K562 (cell line): ENCODE measurements around the gene TMEM184B.
A peak's percentile ranks its signal among the peaks of the same experiment; 100 is the strongest.

Source experiments
- CBFB ChIP-seq: sonication (generic); formaldehyde crosslinking; IDR thresholded peaks from 2 replicates; pipeline ENCODE4 v1.4.0; 2020; ENCODE audit warnings: mild to moderate bottlenecking, missing genetic modification reagents
- FOS ChIP-seq: IDR thresholded peaks from 3 replicates; pipeline ENCODE4 v1.6.1; 2011; ENCODE audit not compliant: insufficient read length; ENCODE audit errors: extremely low read depth
- FOXA1 ChIP-seq: fragments of 450-650 bp; IDR thresholded peaks from 2 replicates; pipeline ENCODE4 v1.6.1; 2016; ENCODE audit warnings: mild to moderate bottlenecking, borderline replicate concordance
- L3MBTL2 ChIP-seq: fragments of 450-650 bp; IDR thresholded peaks from 2 replicates; pipeline ENCODE4 v1.6.1; 2016; ENCODE audit warnings: mild to moderate bottlenecking, moderate library complexity
- POLR2AphosphoS5 ChIP-seq: IDR thresholded peaks from 2 replicates; pipeline ENCODE4 v1.6.1; 2011; ENCODE audit warnings: mild to moderate bottlenecking, low read depth, low read length, moderate library complexity; ENCODE audit not compliant: control insufficient read depth, insufficient read depth
- RAD21 ChIP-seq, 2 experiments: fragments of 250-450 bp in 1 of 2; fragments of 450-650 bp in 1 of 2; sonication (Bioruptor Pico) in 1 of 2; formaldehyde crosslinking in 1 of 2; IDR thresholded peaks in 1 of 2; conservative IDR thresholded peaks in 1 of 2; 2 replicates each; pipeline versions ENCODE4 v1.4.0 to v1.8.0; 2020 to 2022; ENCODE audit warnings: mild to moderate bottlenecking in 2 of 2, moderate library complexity in 1 of 2
- RBBP5 ChIP-seq: fragments of 200-600 bp; sonication (generic); IDR thresholded peaks from 2 replicates; pipeline ENCODE4 v1.6.1; 2012; ENCODE audit warnings: borderline replicate concordance, mild to moderate bottlenecking, low read length, control low read depth, inconsistent platforms; ENCODE audit not compliant: insufficient read depth, poor library complexity, severe bottlenecking
- TF ChIP-seq, protein P1 (sequence below): sonication (generic); formaldehyde crosslinking; IDR thresholded peaks from 2 replicates; pipeline ENCODE4 v1.8.1; 2023; ENCODE audit warnings: mild to moderate bottlenecking, missing genetic modification reagents
- TF ChIP-seq, protein P2 (sequence below): fragments of 450-650 bp; IDR thresholded peaks from 2 replicates; pipeline ENCODE4 v1.6.1; 2016; ENCODE audit warnings: missing biosample characterization, missing genetic modification characterization
- TF ChIP-seq, protein P3 (sequence below), 3 experiments: IDR thresholded peaks in 2 of 3; conservative IDR thresholded peaks in 1 of 3; 2 replicates each; pipeline ENCODE4 v1.5.1; 2011 to 2012; ENCODE audit warnings: low read length in 3 of 3, mild to moderate bottlenecking in 3 of 3, control low read depth in 2 of 3, improper control_type of control experiment in 1 of 3, inconsistent platforms in 1 of 3, low read depth in 1 of 3, mixed read lengths in 1 of 3, moderate library complexity in 1 of 3; ENCODE audit not compliant: insufficient read depth in 2 of 3
- TF ChIP-seq, protein P4 (sequence below): fragments of 250-450 bp; sonication (Bioruptor Pico); IDR thresholded peaks from 2 replicates; pipeline ENCODE4 v1.8.0; 2022; ENCODE audit warnings: moderate library complexity, mild to moderate bottlenecking, inconsistent platforms

DNA sequence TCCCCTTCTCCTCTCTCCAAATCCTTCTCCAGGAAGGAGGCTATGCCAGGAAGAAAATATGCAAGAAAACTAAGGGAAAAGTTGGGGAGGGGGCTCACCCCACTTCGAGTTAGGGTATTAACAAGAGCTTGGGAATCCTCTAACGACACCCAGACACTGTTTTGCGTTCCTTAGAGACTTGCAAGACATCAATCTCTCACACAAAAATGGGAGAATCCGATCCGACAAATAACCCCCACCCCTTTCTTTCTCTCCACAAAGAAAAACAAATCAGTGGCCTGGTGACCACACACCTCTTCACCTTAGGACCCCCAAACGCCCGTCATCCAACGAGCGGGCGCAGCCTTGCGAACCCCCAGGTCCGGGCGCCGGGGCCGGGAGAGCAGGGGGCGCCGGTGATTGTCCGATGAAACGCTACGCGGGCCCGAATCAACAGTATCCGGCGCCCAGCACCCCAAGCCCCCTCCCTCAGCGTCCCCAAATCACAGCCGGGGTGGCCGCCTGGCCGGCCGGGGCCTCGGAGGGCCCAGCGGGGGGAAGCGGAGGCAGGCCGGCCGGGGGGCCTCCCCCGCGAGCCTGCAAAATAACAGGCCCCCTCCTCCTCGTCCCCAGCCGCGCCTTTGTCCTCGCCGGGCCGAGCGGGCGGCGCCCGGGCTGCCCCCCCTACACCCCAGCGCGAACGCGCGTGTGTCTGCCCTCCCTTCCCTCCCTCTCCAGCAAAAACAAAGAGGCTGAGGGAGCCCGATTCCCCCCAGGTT is 43.7 kb upstream of the TMEM184B start:
- TF ChIP-seq CBFB (CRISPR knock-in tag) (no peak), RAD21 (CRISPR knock-in tag; conservative IDR thresholded peaks at IDR 0.05 in 1 of 2, IDR thresholded peaks at IDR 0.05 in 1 of 2) (no peak), RBBP5 (peak; percentile 89), FOS (no peak), FOXA1 (no peak), POLR2AphosphoS5 (no peak), L3MBTL2 (0 out of 2 replicates have a peak, but pooled peaks have one; percentile 15)
- TF ChIP-seq, protein P1, sequence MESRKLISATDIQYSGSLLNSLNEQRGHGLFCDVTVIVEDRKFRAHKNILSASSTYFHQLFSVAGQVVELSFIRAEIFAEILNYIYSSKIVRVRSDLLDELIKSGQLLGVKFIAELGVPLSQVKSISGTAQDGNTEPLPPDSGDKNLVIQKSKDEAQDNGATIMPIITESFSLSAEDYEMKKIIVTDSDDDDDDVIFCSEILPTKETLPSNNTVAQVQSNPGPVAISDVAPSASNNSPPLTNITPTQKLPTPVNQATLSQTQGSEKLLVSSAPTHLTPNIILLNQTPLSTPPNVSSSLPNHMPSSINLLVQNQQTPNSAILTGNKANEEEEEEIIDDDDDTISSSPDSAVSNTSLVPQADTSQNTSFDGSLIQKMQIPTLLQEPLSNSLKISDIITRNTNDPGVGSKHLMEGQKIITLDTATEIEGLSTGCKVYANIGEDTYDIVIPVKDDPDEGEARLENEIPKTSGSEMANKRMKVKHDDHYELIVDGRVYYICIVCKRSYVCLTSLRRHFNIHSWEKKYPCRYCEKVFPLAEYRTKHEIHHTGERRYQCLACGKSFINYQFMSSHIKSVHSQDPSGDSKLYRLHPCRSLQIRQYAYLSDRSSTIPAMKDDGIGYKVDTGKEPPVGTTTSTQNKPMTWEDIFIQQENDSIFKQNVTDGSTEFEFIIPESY (CRISPR knock-in tag): no peak
- TF ChIP-seq, protein P2, sequence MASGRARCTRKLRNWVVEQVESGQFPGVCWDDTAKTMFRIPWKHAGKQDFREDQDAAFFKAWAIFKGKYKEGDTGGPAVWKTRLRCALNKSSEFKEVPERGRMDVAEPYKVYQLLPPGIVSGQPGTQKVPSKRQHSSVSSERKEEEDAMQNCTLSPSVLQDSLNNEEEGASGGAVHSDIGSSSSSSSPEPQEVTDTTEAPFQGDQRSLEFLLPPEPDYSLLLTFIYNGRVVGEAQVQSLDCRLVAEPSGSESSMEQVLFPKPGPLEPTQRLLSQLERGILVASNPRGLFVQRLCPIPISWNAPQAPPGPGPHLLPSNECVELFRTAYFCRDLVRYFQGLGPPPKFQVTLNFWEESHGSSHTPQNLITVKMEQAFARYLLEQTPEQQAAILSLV (tag): no peak
- TF ChIP-seq, protein P3, sequence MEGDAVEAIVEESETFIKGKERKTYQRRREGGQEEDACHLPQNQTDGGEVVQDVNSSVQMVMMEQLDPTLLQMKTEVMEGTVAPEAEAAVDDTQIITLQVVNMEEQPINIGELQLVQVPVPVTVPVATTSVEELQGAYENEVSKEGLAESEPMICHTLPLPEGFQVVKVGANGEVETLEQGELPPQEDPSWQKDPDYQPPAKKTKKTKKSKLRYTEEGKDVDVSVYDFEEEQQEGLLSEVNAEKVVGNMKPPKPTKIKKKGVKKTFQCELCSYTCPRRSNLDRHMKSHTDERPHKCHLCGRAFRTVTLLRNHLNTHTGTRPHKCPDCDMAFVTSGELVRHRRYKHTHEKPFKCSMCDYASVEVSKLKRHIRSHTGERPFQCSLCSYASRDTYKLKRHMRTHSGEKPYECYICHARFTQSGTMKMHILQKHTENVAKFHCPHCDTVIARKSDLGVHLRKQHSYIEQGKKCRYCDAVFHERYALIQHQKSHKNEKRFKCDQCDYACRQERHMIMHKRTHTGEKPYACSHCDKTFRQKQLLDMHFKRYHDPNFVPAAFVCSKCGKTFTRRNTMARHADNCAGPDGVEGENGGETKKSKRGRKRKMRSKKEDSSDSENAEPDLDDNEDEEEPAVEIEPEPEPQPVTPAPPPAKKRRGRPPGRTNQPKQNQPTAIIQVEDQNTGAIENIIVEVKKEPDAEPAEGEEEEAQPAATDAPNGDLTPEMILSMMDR (IDR thresholded peaks at IDR 0.05 in 2 of 3, conservative IDR thresholded peaks at IDR 0.05 in 1 of 3; ENCODE audit: insufficient read depth in 2 of 3, low read depth in 1 of 3, low read length in 3 of 3): no peak
- TF ChIP-seq, protein P4, sequence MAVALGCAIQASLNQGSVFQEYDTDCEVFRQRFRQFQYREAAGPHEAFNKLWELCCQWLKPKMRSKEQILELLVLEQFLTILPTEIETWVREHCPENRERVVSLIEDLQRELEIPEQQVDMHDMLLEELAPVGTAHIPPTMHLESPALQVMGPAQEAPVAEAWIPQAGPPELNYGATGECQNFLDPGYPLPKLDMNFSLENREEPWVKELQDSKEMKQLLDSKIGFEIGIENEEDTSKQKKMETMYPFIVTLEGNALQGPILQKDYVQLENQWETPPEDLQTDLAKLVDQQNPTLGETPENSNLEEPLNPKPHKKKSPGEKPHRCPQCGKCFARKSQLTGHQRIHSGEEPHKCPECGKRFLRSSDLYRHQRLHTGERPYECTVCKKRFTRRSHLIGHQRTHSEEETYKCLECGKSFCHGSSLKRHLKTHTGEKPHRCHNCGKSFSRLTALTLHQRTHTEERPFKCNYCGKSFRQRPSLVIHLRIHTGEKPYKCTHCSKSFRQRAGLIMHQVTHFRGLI (CRISPR knock-in tag): no peak
